Hepatocyte (in vitro differentiated cells): ENCODE results near the gene LIMS1.

Experiments
- CTCF ChIP-seq: fragments of 200-600 bp; sonication (generic); IDR thresholded peaks from 2 replicates; pipeline ENCODE4 v1.5.1; 2016; ENCODE audit warnings: antibody characterized with exemption, mild to moderate bottlenecking; ENCODE audit not compliant: poor library complexity
- EZH2 ChIP-seq: fragments of 200-600 bp; sonication (generic); IDR thresholded peaks from 2 replicates; pipeline ENCODE4 v1.6.1; 2016; ENCODE audit warnings: antibody characterized with exemption, mild to moderate bottlenecking, borderline replicate concordance

- TF ChIP-seq CTCF = no peak
- TF ChIP-seq EZH2 = no peak
Observed at GRCh38 chr2:108562274-108562673, 28.0 kb downstream of the LIMS1 start.
